Jurkat, Clone E6-1 (cell line): ENCODE measurements around the gene NEDD9.

Experiments used
- DNase-seq: peaks from one replicate; pipeline ENCODE4 v3.0.0-alpha.2; 2011; ENCODE audit warnings: low read depth, low spot score
- H3K4me3 ChIP-seq: 2 replicates; pipeline ENCODE4 v1.5.1; 2011; ENCODE audit warnings: mild to moderate bottlenecking, low read length, control low read depth, moderate library complexity

Gene NEDD9

GRCh38 chr6:11222385-11223277, 9.8 kb downstream of the NEDD9 start:
- no peak for DNase-seq
- H3K4me3 ChIP-seq, result no peak overlapping the region

- DNase-seq, result no peak
- no peak overlapping the region for H3K4me3 ChIP-seq
Measured at GRCh38 chr6:11221623-11222384, 10.7 kb downstream of the NEDD9 start.

GRCh38 chr6:11219400-11219834, 13.1 kb downstream of the NEDD9 start:
- H3K4me3 ChIP-seq, result no peak overlapping the region
- DNase-seq, result no peak

- no peak for DNase-seq
- no peak overlapping the region for H3K4me3 ChIP-seq
Measured at GRCh38 chr6:11218538-11219399, 13.7 kb downstream of the NEDD9 start.

GRCh38 chr6:11218102-11218442, 14.4 kb downstream of the NEDD9 start:
- H3K4me3 ChIP-seq, result no peak overlapping the region
- no peak for DNase-seq

- no peak overlapping the region; the same call in 1 of the 2 replicates for H3K4me3 ChIP-seq
- DNase-seq, result peak; percentile 69
Measured at GRCh38 chr6:11217360-11218101, 14.9 kb downstream of the NEDD9 start.

- DNase-seq, result no peak
- no peak overlapping the region for H3K4me3 ChIP-seq
Measured at GRCh38 chr6:11215773-11216172, 16.7 kb downstream of the NEDD9 start.

GRCh38 chr6:11214901-11215300, 17.6 kb downstream of the NEDD9 start:
- no peak for DNase-seq
- H3K4me3 ChIP-seq, result no peak overlapping the region

GRCh38 chr6:11214084-11214833, 18.2 kb downstream of the NEDD9 start:
- no peak for DNase-seq

GRCh38 chr6:11213422-11214021, 18.9 kb downstream of the NEDD9 start:
- no peak for DNase-seq
- no peak overlapping the region for H3K4me3 ChIP-seq

More at GRCh38 chr6:11214084-11214833, 18.2 kb downstream of the NEDD9 start:
- H3K4me3 ChIP-seq, result no peak overlapping the region

- no peak for DNase-seq
- no peak overlapping the region for H3K4me3 ChIP-seq
Measured at GRCh38 chr6:11212664-11213063, 19.8 kb downstream of the NEDD9 start.

- DNase-seq, result peak; percentile 77
- peak overlapping the region; percentile 22 for H3K4me3 ChIP-seq
Measured at GRCh38 chr6:11211254-11211653, 21.2 kb downstream of the NEDD9 start.

GRCh38 chr6:11210386-11211138, 21.9 kb downstream of the NEDD9 start:
- H3K4me3 ChIP-seq, result no peak overlapping the region
- no peak for DNase-seq

GRCh38 chr6:11209906-11210305, 22.6 kb downstream of the NEDD9 start:
- DNase-seq, result no peak
- H3K4me3 ChIP-seq, result no peak overlapping the region

GRCh38 chr6:11209369-11209768, 23.1 kb downstream of the NEDD9 start:
- no peak overlapping the region for H3K4me3 ChIP-seq
- DNase-seq, result no peak

- H3K4me3 ChIP-seq, result no peak overlapping the region
- no peak for DNase-seq
Measured at GRCh38 chr6:11208854-11209253, 23.6 kb downstream of the NEDD9 start.

GRCh38 chr6:11208267-11208666, 24.2 kb downstream of the NEDD9 start:
- DNase-seq, result peak; percentile 84
- H3K4me3 ChIP-seq, result no peak overlapping the region
